Measurements from ENCODE around the gene ICAM5.
"Not testable (repeated sequence)": the region's sequence is repeated elsewhere in the genome, so short reads cannot be mapped to it uniquely, and the experiment has no call there.

ICAM5 gene

GRCh38 chr19:10269333-10270179, 20.2 kb upstream of the ICAM5 start:
- peak in 50 of 56 donors; percentile 11 to 81 (median 44) for DNase-seq

GRCh38 chr19:10270180-10270615, 19.6 kb upstream of the ICAM5 start:
- peak in 23 of 56 donors; percentile 4 to 59 (median 12) for DNase-seq

- peak in 20 of 56 donors; percentile 3 to 54 (median 18) for DNase-seq
Measured at GRCh38 chr19:10270616-10271394, 18.9 kb upstream of the ICAM5 start, which contains the start of gene ICAM1. Gene ICAM1 (plus strand): TSS chr19:10271120. CDS start chr19:10271160, 40 bp downstream.

- DNase-seq = peak in 1 of 56 donors; percentile 17
Measured at GRCh38 chr19:10271543-10272086, 18.1 kb upstream of the ICAM5 start.

GRCh38 chr19:10274589-10274988, 15.2 kb upstream of the ICAM5 start:
- no peak for DNase-seq

- no peak for DNase-seq
Measured at GRCh38 chr19:10277795-10278589, 11.8 kb upstream of the ICAM5 start.

- DNase-seq = no peak
Measured at GRCh38 chr19:10278935-10279334, 10.8 kb upstream of the ICAM5 start.

- no peak for DNase-seq
Measured at GRCh38 chr19:10279737-10280442, 9.9 kb upstream of the ICAM5 start.

- DNase-seq = not testable (repeated sequence)
Measured at GRCh38 chr19:10282043-10282442, 7.7 kb upstream of the ICAM5 start.

GRCh38 chr19:10283301-10284064, 6.3 kb upstream of the ICAM5 start:
- no peak for DNase-seq

- no peak for DNase-seq
Measured at GRCh38 chr19:10284065-10284959, 5.4 kb upstream of the ICAM5 start.

GRCh38 chr19:10284960-10285278, 4.8 kb upstream of the ICAM5 start:
- no peak for DNase-seq

- no peak for DNase-seq
Measured at GRCh38 chr19:10285393-10285792, 4.4 kb upstream of the ICAM5 start.

- no peak for DNase-seq
Measured at GRCh38 chr19:10286803-10287737, 2.7 kb upstream of the ICAM5 start, which contains the start of gene ICAM4. Gene ICAM4 (plus strand): TSS chr19:10286955. CDS start chr19:10287013, 58 bp downstream.

- peak in 11 of 56 donors; percentile 6 to 59 (median 28) for DNase-seq
Measured at GRCh38 chr19:10288662-10289166, 1.0 kb upstream of the ICAM5 start.

- DNase-seq = peak in 28 of 56 donors; percentile 14 to 81 (median 37)
Measured at GRCh38 chr19:10289167-10289835, 451 bp upstream of the ICAM5 start.
